NCI-H146 treated with DMSO at 0.1 percent for 48 hours (cell line): ENCODE measurements around the gene RNF207.
A peak's percentile ranks its signal among the peaks of the same experiment; 100 is the strongest.

ENCODE experiments used
- DNase-seq: peaks from one replicate; lab custom pipeline; 2025; ENCODE audit not compliant: unreplicated experiment; lab: John Stamatoyannopoulos, UW

RNF207 gene

DNA sequence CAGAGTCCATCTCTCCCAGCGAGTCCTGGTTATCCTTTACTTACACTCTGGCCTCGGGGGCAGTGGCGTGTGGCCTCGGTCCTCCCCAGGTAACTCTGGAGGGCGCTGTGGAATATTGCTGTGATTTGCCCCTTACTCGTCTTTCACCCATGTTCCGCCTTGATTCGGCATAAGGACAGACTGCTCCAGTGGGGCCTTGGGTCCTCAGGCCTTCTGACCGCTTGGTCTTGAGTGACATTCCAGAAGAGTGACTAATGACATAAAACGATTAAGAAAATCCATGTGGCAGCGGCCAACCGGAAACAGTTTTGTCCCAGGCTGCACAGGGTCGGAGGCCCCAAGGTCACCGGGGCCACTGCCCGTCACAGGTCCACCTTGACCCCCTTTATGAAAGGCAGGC is 18.8 kb downstream of the RNF207 start:
- no peak for DNase-seq

GRCh38 chr1:6225651-6226050 is 19.7 kb downstream of the RNF207 start:
- DNase-seq = no peak

- DNase-seq = no peak
Measured at GRCh38 chr1:6233376-6233775, 27.5 kb downstream of the RNF207 start.

- DNase-seq = no peak
Measured at GRCh38 chr1:6234502-6235295, 28.8 kb downstream of the RNF207 start.

DNA sequence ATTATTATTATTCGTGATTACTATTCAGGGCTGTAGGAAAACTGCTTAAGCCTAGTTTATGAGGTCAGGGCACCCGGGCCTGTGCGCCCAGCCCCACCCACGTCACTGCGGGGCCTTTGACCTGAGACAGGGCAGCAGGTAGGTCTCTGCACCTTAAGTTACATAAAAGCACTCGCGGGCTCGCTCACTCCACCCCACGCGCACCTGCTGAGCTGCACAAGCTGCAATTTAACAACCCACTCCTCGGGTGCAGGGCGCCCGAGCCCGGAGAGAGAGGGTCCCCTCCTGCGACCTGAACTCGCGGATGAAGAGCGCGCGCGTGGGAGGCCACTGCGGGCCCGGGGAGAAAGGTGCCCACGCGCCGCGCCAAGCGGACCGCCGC is 29.4 kb downstream of the RNF207 start:
- no peak for DNase-seq

- no peak for DNase-seq
Measured at GRCh38 chr1:6237093-6237492, 31.2 kb downstream of the RNF207 start.

DNA sequence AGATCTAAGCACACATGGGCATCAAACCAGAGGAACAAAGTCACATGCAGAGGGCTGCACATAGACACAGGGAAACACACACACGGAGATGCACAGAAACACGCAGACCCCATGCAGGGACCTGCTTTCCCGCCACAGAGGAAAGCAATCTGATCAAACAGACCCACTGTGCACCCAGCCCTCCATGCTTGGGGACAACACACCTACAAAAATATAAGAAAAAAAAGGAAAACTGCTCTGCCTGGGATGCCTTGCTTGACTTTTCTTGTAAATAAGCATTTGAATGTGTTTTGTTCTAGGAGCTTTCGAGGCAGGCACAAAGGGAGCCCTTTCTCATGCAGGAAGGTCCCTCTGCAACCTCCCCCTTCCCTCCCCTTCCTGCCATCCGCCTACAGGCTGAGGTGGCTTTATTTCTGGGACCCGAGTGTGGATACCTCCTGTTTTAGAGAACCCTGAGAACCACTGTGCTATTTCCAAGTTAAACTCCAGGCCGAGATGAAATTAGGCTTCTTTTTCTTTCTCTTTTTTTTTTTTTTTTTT is 33.4 kb downstream of the RNF207 start:
- no peak for DNase-seq

DNA sequence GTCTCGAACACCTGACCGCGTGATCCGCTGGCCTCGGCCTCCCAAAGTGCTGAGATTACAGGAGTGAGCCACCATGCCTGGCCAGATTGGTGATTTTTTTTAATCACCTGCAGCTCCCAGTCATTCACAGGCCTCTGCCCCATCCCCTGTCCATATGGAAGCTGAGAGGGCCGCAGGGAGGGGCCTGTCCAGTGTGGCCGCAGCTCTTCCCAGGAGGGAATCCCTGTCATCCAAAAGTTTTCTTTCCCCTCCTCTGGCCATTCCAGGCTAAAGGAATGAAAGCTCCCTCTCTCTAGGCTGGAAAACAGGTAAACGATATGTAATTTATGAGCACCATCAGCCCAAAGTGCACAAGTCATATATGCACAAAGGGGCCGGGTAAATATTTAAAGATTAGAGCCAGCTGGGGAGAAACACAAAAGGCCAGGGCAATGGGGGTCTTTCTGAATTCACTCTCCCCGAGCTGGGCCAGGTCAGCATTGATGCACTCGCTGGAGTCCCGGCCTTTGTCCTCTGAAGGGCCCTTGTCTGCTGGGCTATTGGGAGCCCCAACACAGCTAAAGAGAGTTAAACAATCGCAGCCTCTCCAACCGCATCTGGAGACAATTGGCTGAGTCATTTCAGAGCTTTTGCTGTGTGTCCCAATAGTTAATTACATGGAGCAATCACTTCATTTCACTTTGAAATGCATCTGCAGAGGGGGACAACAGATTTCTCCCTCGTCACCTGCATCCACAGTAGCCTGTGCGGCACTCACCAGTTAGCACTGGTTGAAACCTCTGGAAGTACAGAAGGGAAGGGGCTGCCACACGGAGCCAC is 34.2 kb downstream of the RNF207 start:
- DNase-seq = peak; percentile 37

DNA sequence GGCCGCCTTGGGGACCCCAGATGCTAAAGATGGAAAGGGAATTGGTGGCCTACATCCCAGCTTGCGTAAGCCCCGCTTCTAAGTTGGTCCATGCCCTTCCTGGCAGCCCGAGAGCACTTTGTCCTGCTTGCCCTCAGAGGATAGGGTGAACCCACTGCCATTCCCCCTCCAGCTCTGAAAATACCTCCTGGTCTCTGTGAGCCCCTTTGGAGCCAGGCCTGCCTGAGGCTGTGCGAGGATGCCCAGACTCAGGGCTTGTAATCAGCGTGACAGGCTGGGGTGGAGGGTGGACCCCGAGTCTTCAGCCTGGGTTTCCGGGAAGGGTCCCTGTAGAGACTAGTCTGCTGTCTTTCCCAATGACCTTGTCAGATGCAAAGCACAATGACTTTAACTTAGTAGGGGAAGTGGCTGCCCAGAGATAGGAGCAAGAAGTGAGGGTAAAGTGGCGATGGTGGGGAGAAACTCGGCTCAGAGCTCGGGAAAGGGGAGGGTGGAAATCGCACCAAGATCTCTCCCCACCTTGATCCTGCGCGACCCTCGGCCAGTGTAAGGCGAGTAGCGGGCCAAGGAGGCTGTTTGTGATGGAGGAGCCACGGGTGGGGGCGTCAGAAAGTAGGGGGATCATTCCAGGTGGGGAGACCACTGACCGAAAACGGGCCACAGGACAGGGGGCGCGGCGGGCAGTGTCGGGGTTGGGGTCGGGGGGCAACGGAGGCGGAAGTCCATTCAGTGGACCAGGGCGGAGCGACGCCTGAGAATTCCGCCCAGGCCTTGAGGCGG is 35.4 kb downstream of the RNF207 start:
- DNase-seq = no peak

- DNase-seq = no peak
Measured at GRCh38 chr1:6241887-6242740, 36.2 kb downstream of the RNF207 start.

DNA sequence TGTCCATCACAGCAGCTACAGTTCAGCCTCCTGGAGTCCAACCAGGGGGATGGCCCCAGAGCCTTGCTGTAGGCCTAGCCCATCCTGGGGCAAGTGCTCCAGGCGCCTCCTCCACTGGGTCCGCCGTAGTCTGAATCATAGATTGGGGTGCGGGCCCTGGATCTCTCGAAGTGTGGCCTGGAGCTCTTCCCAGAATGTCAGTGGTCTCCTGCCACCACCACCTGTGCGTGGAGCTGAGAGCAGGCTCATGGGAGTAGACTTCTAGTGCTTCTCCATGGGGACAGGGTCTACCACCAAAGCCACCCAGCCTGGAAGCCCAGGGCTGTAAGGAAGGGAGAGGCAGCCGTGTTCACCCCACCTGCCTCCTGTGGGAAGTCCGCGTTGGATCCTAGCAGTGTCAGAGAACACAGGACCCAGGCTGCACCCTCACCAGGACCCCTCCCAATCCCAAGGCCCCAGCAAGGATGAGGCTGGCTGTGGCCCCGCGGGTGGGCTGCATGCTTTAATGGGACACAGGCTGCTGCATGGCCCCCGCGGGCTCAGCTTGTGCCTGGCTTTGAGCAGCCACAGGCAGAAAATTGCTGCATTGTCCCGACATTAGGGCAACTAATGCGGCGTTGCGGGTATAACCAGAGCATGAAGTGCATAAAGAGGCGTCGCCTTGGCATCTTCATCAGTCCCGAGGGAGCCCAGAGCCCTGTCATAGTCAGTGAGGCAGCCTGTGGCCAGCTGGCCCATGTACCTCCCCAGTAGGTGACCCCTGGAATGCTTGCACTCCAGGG is 37.3 kb downstream of the RNF207 start:
- DNase-seq = no peak

- no peak for DNase-seq
Measured at GRCh38 chr1:6243993-6244392, 38.1 kb downstream of the RNF207 start, which contains the start of gene HES3. Gene HES3, plus strand, starts transcription at chr1:6244179. Its CDS starts 187 bp downstream, at chr1:6244366.

DNA sequence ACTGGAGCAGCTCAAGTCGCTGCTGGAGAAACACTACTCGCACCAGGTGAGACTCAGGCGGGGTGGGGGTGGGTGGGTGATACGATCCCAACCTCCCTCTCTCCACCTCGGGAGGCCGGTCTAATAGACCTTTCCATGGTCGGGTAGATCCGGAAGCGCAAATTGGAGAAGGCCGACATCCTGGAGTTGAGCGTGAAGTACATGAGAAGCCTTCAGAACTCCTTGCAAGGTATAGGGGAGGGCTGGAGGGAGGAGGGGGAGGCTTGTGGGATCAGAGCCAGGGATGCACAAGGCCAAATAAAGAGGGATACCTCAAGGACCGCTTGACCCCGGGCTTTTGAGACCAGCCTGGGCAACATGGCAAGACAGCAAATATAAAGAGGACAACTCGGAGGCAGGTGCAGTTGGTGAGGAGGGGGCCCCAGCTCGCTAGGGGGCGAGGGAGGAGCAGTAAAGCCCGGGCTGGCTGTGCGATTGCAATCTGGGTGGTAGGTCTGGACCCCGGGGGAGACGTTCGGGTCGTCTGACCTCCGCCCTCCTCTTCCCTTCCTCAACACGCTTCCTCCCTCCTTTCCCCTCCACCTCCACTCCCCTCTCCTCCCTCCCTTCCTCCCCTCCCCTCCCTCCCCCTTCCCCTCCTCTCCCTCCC is 38.6 kb downstream of the RNF207 start:
- no peak for DNase-seq

GRCh38 chr1:6245086-6245868 is 39.4 kb downstream of the RNF207 start:
- peak; percentile 18 for DNase-seq

DNA sequence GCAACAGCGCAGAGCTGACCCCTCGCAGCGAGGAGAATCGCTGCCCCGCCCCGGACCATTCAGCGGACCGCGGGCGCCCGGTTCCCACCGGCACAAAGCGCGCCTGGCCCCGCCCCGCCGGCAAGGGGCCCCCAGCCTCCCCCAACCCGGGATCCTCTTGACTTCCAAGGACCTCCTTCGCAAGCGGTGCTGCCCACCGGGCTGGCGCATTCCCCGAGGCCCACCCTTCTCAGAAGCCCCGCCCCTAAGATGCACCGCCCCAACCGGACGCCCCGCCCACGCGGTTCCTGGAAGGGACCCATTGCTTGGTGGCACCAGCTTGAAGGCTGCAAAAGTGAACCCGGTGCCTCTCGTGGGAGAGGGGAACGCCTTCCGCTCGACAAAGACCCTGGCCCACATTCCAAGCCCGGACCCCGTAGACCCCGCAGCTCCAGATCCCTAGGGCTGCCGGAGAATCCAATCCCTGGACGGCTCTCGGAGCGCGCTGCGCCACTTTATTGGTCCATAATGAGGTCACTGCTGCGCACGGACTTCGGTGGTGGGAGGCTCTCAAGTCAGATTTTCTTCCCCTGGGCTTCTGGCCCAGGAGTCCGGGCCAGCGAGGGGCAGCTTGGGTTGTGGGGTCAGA is 40.1 kb downstream of the RNF207 start:
- DNase-seq = peak; percentile 29

DNA sequence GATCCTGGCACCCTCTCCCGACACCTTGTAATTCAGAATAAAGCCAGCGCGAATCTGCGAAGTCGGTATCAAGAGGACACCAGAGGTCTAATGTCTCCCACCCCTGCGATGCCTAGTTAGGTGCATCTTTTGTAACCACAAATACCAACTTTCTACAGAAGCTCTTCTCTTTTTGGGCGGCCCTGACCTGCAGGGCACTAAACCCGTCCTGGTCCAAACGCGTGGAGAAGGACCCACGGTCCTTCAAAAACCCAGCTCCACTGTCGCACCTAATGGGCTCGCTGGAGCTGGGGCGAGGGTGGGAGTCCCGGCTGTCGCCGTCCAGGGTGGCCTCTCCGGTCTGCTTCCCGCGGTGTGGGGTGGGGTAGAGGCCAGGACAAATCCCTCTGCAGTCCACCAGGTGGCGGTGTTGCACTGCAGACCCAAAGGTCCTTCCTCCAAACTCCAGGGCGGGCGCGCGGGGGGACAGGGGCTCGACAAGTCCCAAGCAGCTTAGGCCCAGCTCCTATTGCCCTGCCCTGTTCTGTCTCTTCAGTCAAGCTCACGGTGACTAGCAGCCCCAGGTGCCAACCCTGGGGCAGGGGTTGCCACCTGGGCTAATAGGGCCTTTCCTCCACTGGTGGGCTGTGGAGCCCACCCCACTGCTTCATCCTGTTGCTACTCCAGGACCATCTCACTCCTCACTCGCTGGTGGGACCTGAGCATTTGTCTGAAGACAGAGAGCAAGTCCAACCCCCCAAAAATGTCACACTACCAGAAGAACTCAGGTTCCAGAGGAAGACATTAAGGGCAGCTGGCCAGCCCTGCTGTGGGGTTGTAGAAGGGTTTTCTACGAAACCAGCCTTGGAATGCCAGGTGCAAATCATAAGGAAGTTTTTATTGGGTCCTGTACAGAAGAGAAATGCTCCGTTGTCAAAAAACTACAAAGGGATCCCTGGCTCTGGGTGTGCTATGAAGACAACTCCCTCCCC is 40.9 kb downstream of the RNF207 start:
- DNase-seq = peak; percentile 36

DNA sequence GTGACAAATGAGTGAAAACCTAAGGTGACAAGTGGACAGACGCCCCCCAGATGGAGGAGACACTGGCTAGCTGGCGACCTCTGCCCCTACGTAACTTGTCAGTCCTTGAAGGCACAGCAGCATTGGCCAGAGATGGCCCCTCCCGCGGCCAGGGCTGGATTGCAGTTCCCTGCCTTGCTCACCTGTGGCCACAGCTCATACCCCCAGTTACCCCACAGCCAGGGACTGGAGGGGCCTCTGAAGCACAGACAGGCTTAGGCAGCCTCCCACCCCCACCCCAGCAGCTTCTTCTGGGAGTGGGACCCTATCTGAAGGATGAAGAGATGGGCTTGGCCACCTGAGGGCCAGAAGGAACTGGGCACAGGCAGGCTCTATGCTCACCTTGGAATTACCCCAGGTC is 41.7 kb downstream of the RNF207 start:
- no peak for DNase-seq
